Lower lobe of right lung (tissue), 2 donors: ENCODE results near the gene DXO. TPM values are rescaled to one million over a fixed set of nuclear protein-coding genes. Genes with fewer than 3 reads are reported as not detected.
"Not testable (repeated sequence)": the region's sequence is repeated elsewhere in the genome, so short reads cannot be mapped to it uniquely, and the experiment has no call there.

Source experiments
- ATAC-seq, 2 donors: fragments of 200-7000 bp; cut with Tn5 transposase; one replicate each; pipeline ENCODE4 v1.9.1; 2020 to 2022; ENCODE audit warnings: mild to moderate bottlenecking in 2 of 2, moderate library complexity in 2 of 2
- DNase-seq: peaks from one replicate; pipeline ENCODE4 v3.0.0-alpha.2; 2020
- H3K27ac ChIP-seq: fragments of 200-600 bp; one replicate; pipeline ENCODE4 v1.8.0; 2022
- H3K27me3 ChIP-seq: fragments of 200-600 bp; one replicate; pipeline ENCODE4 v1.8.0; 2022; ENCODE audit warnings: low read depth
- H3K36me3 ChIP-seq: fragments of 200-600 bp; one replicate; pipeline ENCODE4 v1.8.0; 2022; ENCODE audit warnings: mild to moderate bottlenecking
- H3K4me1 ChIP-seq: fragments of 200-600 bp; one replicate; pipeline ENCODE4 v1.8.0; 2022
- H3K4me3 ChIP-seq: fragments of 200-600 bp; one replicate; pipeline ENCODE4 v1.8.0; 2022; ENCODE audit warnings: mild to moderate bottlenecking
- H3K9me3 ChIP-seq: fragments of 200-600 bp; one replicate; pipeline ENCODE4 v1.8.0; 2022
- CTCF ChIP-seq: fragments of 200-600 bp; IDR thresholded peaks from one replicate; pipeline ENCODE4 v1.8.0; 2022; ENCODE audit warnings: antibody characterized with exemption, mild to moderate bottlenecking
- intact Hi-C: fragments of 100-400 bp; cut with DNase I; formaldehyde crosslinking; loops from one replicate; pipeline ENCODE4 v1.11.0; 2022
- total RNA-seq: library from RNA; stranded (reverse); fragmentation: NEBNext Ultra II Directional; extraction: Animal tissue kit (Norgen Biotek cat#: 25700); gene quantifications from one replicate; pipeline ENCODE4 v1.2.1, GENCODE V29; 2021
- donor health status: DM: no; HTN: yes; CAD: no; lungs with severe emphysema.

DXO gene
- total RNA-seq, 1 donor from 2014 or later: 16.5 TPM

- H3K4me1 ChIP-seq, H3K27ac ChIP-seq, H3K4me3 ChIP-seq, H3K27me3 ChIP-seq, intact Hi-C loops, ATAC-seq, H3K36me3 ChIP-seq, H3K9me3 ChIP-seq: not testable (repeated sequence)
- peak; percentile 3 for DNase-seq
These were observed 32.5 kb upstream of the DXO start for GRCh38 chr6:32004393-32004792.

- ATAC-seq, H3K9me3 ChIP-seq, intact Hi-C loops, H3K27me3 ChIP-seq, H3K4me3 ChIP-seq, H3K27ac ChIP-seq, H3K36me3 ChIP-seq, DNase-seq, H3K4me1 ChIP-seq: not testable (repeated sequence)
These were observed 31.4 kb upstream of the DXO start for GRCh38 chr6:32003301-32003700.

- H3K4me1 ChIP-seq, H3K27me3 ChIP-seq, DNase-seq, H3K36me3 ChIP-seq, H3K9me3 ChIP-seq, H3K4me3 ChIP-seq, H3K27ac ChIP-seq, intact Hi-C loops: not testable (repeated sequence)
- peak; percentile 11 to 16 for ATAC-seq
These were observed 30.8 kb upstream of the DXO start for GRCh38 chr6:32002546-32003268.

GRCh38 chr6:31996385-31996784 is 24.4 kb upstream of the DXO start:
- peak; percentile 18 for DNase-seq
- intact Hi-C loops, H3K4me3 ChIP-seq, H3K27ac ChIP-seq, H3K9me3 ChIP-seq, ATAC-seq, H3K27me3 ChIP-seq, H3K4me1 ChIP-seq, H3K36me3 ChIP-seq: not testable (repeated sequence)

GRCh38 chr6:31994421-31994820 is 22.5 kb upstream of the DXO start:
- H3K27ac ChIP-seq, H3K36me3 ChIP-seq, intact Hi-C loops, H3K9me3 ChIP-seq, H3K4me3 ChIP-seq, H3K27me3 ChIP-seq, H3K4me1 ChIP-seq: not testable (repeated sequence)
- ATAC-seq (peak in 1 of 2 donors; percentile 3), DNase-seq (peak; percentile 10)

- H3K4me3 ChIP-seq, DNase-seq, intact Hi-C loops, H3K27me3 ChIP-seq, H3K27ac ChIP-seq, H3K4me1 ChIP-seq, H3K36me3 ChIP-seq, ATAC-seq, H3K9me3 ChIP-seq: not testable (repeated sequence)
These were observed 17.4 kb upstream of the DXO start for GRCh38 chr6:31989363-31989762.

GRCh38 chr6:31981744-31982143 is 9.8 kb upstream of the DXO start, which contains the start of gene C4A:
TSS of gene C4A (plus strand) at chr6:31982057. CDS start at chr6:31982108, 51 bp downstream.
- H3K4me1 ChIP-seq, H3K4me3 ChIP-seq, DNase-seq, H3K27ac ChIP-seq, H3K9me3 ChIP-seq, H3K27me3 ChIP-seq, intact Hi-C loops: not testable (repeated sequence)
- peaks cover 12% of the 10 kb centered on the region for H3K36me3 ChIP-seq
- ATAC-seq: peak; percentile 79 to 87

GRCh38 chr6:31980998-31981397 is 9.1 kb upstream of the DXO start:
- H3K4me1 ChIP-seq, H3K9me3 ChIP-seq, DNase-seq, H3K4me3 ChIP-seq, H3K27me3 ChIP-seq, intact Hi-C loops, H3K27ac ChIP-seq: not testable (repeated sequence)
- peaks cover 12% of the 10 kb centered on the region for H3K36me3 ChIP-seq
- ATAC-seq: peak; percentile 28

GRCh38 chr6:31980195-31980876 is 8.4 kb upstream of the DXO start:
- intact Hi-C loops, H3K9me3 ChIP-seq, H3K4me1 ChIP-seq, H3K27me3 ChIP-seq, ATAC-seq, H3K27ac ChIP-seq, DNase-seq, H3K4me3 ChIP-seq: not testable (repeated sequence)
- peaks cover 12% of the 10 kb centered on the region for H3K36me3 ChIP-seq

- DNase-seq (peak; percentile 20), ATAC-seq (no peak)
- Histone ChIP-seq H3K27ac (no peak overlapping the region), H3K4me3 (no peak overlapping the region), H3K9me3 (no peaks in the 10 kb centered on the region), H3K27me3 (no peaks in the 10 kb centered on the region), H3K36me3 (peaks cover 16% of the 10 kb centered on the region), H3K4me1 (peaks cover under 1% of the 10 kb centered on the region)
- TF ChIP-seq CTCF: no peak
- intact Hi-C loops: no loop called here
These were observed 7.4 kb upstream of the DXO start for GRCh38 chr6:31979238-31979898.
